ENCODE results near the gene APOD. TPM values are rescaled to one million over a fixed set of nuclear protein-coding genes. Genes with fewer than 3 reads are reported as not detected.
"Not testable (repeated sequence)": the region's sequence is repeated elsewhere in the genome, so short reads cannot be mapped to it uniquely, and the experiment has no call there.

Gene APOD
- total RNA-seq, 4 donors from 2014 or later, result 13.6 to 319 (median 55.9) TPM

GRCh38 chr3:195624603-195625560, 41.1 kb upstream of the APOD start:
- H3K4me3 ChIP-seq, result peak overlapping the region in 2 of 4 donors; percentile 20 to 55
- H3K9me3 ChIP-seq; H3K27me3 ChIP-seq; DNase-seq; intact Hi-C loops (cut with DNase I); H3K36me3 ChIP-seq; H3K27ac ChIP-seq; H3K4me1 ChIP-seq: not testable (repeated sequence)
- WGBS, 2 donors, result no CpG with 5 or more reads among the region's 62 CpGs

- H3K27me3 ChIP-seq; H3K4me3 ChIP-seq; H3K27ac ChIP-seq; intact Hi-C loops (cut with DNase I); H3K36me3 ChIP-seq; DNase-seq; H3K4me1 ChIP-seq; H3K9me3 ChIP-seq: not testable (repeated sequence)
- no CpG with 5 or more reads among the region's 14 CpGs for whole genome bisulfite sequencing, 2 donors
Observed at GRCh38 chr3:195624171-195624570, 40.4 kb upstream of the APOD start.

GRCh38 chr3:195623217-195623965, 39.7 kb upstream of the APOD start:
- H3K9me3 ChIP-seq; H3K27me3 ChIP-seq; H3K4me3 ChIP-seq; H3K4me1 ChIP-seq; H3K36me3 ChIP-seq; H3K27ac ChIP-seq; DNase-seq; intact Hi-C loops (cut with DNase I): not testable (repeated sequence)
- WGBS, 2 donors, result no CpG with 5 or more reads among the region's 26 CpGs

DNA sequence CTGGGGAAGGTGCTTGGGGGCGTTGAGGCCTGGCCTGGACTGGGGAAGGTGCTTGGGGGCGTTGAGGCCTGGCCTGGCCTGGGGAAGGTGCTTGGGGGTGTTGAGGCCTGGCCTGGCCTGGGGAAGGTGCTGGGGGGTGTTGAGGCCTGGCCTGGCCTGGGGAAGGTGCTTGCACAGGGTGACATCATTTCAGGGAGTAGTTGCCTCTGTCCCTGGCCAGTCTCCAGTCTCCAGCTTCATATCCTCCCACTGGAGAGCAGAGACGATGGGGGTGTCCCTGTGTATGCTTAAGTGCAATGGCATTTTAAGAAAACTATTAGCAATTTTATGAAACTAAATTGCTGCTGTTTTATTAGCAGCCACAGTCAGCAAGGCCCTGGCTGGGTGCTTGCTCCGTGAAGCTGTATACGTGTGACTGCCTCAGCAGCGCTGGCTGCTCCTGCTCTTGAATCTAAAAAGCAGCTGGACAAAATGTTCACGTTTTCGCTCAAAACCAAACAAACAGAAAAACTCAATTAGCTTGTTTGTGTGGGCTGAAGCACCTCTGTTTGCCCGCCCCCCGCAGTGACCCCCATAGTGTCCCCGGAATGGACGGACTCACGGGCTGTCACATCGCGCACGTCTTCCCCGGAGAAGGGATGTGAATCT, 38.9 kb upstream of the APOD start:
- 96% methylated on average over 5 of the region's 17 CpGs; no CpG with 5 or more reads in 1 of the 2 donors for WGBS, 2 donors
- H3K27me3 ChIP-seq; H3K4me3 ChIP-seq; intact Hi-C loops (cut with DNase I); H3K27ac ChIP-seq; DNase-seq; H3K4me1 ChIP-seq; H3K9me3 ChIP-seq; H3K36me3 ChIP-seq: not testable (repeated sequence)

- intact Hi-C loops (cut with DNase I); DNase-seq: not testable (repeated sequence)
Observed at GRCh38 chr3:195622012-195622411, 38.3 kb upstream of the APOD start.

DNA sequence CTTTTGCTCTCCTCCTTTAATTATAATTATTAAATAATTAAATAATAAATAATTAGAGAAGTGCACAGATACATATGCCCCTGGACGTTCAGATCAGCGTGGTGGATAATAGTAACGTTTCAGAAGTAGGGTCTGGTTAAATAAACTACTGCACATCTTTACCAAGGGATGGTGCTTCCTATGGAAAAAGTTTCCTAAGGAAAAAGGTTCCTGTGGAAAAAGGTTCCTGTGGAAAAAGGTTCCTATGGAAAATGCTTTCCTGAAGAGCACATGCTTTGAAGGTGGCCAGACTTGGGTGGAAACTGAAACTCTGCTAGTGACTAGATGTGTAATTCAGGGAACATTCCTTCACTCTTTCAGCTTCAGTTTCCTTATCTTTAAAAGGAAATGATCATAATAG, 37.4 kb upstream of the APOD start:
- H3K27ac ChIP-seq; H3K9me3 ChIP-seq; H3K27me3 ChIP-seq; H3K4me3 ChIP-seq; intact Hi-C loops (cut with DNase I); DNase-seq; H3K4me1 ChIP-seq; H3K36me3 ChIP-seq: not testable (repeated sequence)
- WGBS, 2 donors, result 79 to 95% methylated on average over 3 of the region's 3 CpGs

More at GRCh38 chr3:195622012-195622411, 38.3 kb upstream of the APOD start:
- WGBS, 2 donors, result 77 to 80% methylated on average over 2 to 4 of the region's 6 CpGs
- not testable (repeated sequence) for H3K4me3 ChIP-seq, H3K4me1 ChIP-seq, H3K9me3 ChIP-seq, H3K27me3 ChIP-seq, H3K36me3 ChIP-seq, H3K27ac ChIP-seq

- 100% methylated on average over 2 of the region's 3 CpGs; no CpG with 5 or more reads in 1 of the 2 donors for WGBS, 2 donors
- H3K36me3 ChIP-seq; H3K4me3 ChIP-seq; H3K4me1 ChIP-seq; DNase-seq; H3K9me3 ChIP-seq; intact Hi-C loops (cut with DNase I); H3K27ac ChIP-seq; H3K27me3 ChIP-seq: not testable (repeated sequence)
Observed at GRCh38 chr3:195620476-195620875, 36.7 kb upstream of the APOD start.

DNA sequence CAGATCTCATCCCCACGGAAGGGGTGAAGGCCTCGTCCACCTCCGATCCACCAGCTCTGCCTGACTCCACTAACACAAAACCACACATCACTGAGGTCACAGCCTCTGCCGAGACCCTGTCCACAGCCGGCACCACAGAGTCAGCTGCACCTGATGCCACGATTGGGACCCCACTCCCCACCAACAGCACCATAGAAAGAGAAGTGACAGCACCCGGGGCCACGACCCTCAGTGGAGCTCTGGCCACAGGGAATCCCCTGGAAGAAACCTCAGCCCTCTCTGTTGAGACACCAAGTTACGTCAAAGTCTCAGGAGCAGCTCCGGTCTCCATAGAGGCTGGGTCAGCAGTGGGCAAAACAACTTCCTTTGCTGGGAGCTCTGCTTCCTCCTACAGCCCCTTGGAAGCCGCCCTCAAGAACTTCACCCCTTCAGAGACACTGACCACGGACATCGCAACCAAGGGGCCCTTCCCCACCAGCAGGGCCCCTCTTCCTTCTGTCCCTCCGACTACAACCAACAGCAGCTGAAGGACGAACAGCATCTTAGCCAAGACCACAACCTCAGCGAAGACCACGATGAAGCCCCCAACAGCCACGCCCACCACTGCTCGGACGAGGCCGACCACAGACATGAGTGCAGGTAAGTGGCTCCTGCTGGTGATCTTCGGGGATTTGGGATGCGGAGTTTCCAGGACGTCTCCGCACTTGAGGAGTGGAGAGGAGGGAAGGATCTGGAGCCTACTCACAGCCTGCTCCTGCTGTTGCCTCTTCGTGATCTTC, 36.0 kb upstream of the APOD start:
- intact Hi-C loops (cut with DNase I); H3K4me1 ChIP-seq; H3K27me3 ChIP-seq; H3K4me3 ChIP-seq; H3K36me3 ChIP-seq; H3K9me3 ChIP-seq; H3K27ac ChIP-seq; DNase-seq: not testable (repeated sequence)
- WGBS, 2 donors, result 83 to 85% methylated on average over 6 to 8 of the region's 26 CpGs

DNA sequence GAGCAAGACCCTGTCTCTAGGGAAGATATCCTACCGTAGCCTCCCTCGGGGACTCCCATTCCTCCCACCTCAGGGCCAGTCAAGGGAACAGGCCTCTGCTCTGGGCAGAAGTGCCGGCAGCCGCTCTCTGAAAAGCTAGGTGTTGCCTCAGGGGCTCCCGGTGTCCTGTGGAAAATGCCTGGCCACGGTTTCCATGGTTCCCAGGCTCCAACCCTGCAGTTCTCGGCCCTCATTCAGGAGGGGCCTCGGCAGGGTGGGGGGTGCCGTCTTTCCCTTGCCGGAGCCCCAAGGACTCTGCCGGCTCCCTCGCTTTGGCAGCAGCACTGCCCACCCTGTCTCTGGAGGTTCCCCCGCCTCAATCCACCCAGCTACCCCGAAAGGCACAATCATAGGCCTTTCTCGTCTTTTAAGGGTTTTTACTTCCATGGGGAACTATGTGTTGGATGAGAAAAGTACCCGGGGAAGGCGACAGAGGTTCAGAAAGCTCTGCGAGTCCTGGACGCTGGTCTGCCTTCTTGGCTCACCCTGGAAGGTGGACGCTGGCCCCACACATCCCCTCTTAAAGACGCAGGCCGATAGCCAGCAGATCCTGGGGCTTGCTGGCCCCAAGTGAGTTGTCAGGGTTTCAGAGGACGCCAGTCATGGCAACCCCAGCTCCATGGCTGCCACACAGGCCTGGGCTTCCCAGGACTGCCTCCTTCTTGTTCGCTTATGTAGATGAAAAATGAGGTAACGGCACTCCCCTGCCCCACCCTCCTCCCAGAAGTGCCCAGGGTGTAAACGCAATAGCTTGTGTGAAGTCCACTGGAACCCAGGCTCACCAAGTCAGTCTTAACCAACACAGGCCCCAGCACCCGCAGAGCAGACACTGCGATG, 34.3 kb upstream of the APOD start:
- WGBS, 2 donors, result 81 to 87% methylated on average over 8 to 19 of the region's 28 CpGs
- intact Hi-C loops (cut with DNase I), result not testable (repeated sequence)

GRCh38 chr3:195617134-195617533, 33.4 kb upstream of the APOD start:
- 60% methylated on average over 1 of the region's 5 CpGs; no CpG with 5 or more reads in 1 of the 2 donors for WGBS, 2 donors
- H3K4me1 ChIP-seq; intact Hi-C loops (cut with DNase I); H3K36me3 ChIP-seq; H3K9me3 ChIP-seq; DNase-seq; H3K27ac ChIP-seq; H3K27me3 ChIP-seq; H3K4me3 ChIP-seq: not testable (repeated sequence)

More for the DNA sequence above, 34.3 kb upstream of the APOD start:
- not testable (repeated sequence) for H3K36me3 ChIP-seq, H3K4me1 ChIP-seq, H3K4me3 ChIP-seq, H3K27me3 ChIP-seq, DNase-seq, H3K27ac ChIP-seq, H3K9me3 ChIP-seq
